DMS 273 treated with DMSO at 0.1 percent for 48 hours (cell line): ENCODE measurements around the gene ST3GAL3.

ENCODE experiments used
- DNase-seq: peaks from one replicate; lab custom pipeline; 2025; lab: John Stamatoyannopoulos, UW

The ST3GAL3 gene

GRCh38 chr1:43938892-43939587 lies 231.7 kb downstream of the ST3GAL3 start:
- no peak for DNase-seq

GRCh38 chr1:43942411-43942810 lies 235.1 kb downstream of the ST3GAL3 start:
- no peak for DNase-seq

- no peak for DNase-seq
Observed at GRCh38 chr1:43944860-43945259, 237.5 kb downstream of the ST3GAL3 start.

- no peak for DNase-seq
Observed at GRCh38 chr1:43945674-43946235, 238.4 kb downstream of the ST3GAL3 start.

GRCh38 chr1:43946236-43947060 lies 239.1 kb downstream of the ST3GAL3 start, which contains the start of gene IPO13:
Gene IPO13 (plus strand): TSS chr1:43946950. CDS start chr1:43947601, 651 bp downstream.
- DNase-seq: peak; percentile 90

GRCh38 chr1:43947061-43947873 lies 239.9 kb downstream of the ST3GAL3 start:
- DNase-seq: no peak

GRCh38 chr1:43947874-43948437 lies 240.6 kb downstream of the ST3GAL3 start:
- DNase-seq: no peak

GRCh38 chr1:43949678-43950077 lies 242.3 kb downstream of the ST3GAL3 start:
- no peak for DNase-seq

- DNase-seq: no peak
Observed at GRCh38 chr1:43951021-43951985, 244.0 kb downstream of the ST3GAL3 start.

- DNase-seq: peak; percentile 47
Observed at GRCh38 chr1:43952731-43953346, 245.5 kb downstream of the ST3GAL3 start.

- DNase-seq: no peak
Observed at GRCh38 chr1:43953361-43953760, 246.0 kb downstream of the ST3GAL3 start.

- DNase-seq: no peak
Observed at GRCh38 chr1:43954036-43954435, 246.7 kb downstream of the ST3GAL3 start.

- no peak for DNase-seq
Observed at GRCh38 chr1:43956234-43956633, 248.9 kb downstream of the ST3GAL3 start.

- DNase-seq: no peak
Observed at GRCh38 chr1:43957407-43958040, 250.2 kb downstream of the ST3GAL3 start.

- DNase-seq: no peak
Observed at GRCh38 chr1:43958351-43959255, 251.3 kb downstream of the ST3GAL3 start.

GRCh38 chr1:43960798-43961197 lies 253.5 kb downstream of the ST3GAL3 start:
- DNase-seq: no peak

GRCh38 chr1:43961692-43962091 lies 254.4 kb downstream of the ST3GAL3 start:
- no peak for DNase-seq

GRCh38 chr1:43962324-43962723 lies 255.0 kb downstream of the ST3GAL3 start:
- no peak for DNase-seq
